Heart left ventricle (tissue), 13 donors: ENCODE data around the gene STN1.

ENCODE experiments used
- POLR2A ChIP-seq, 2 donors: fragments of 450-650 bp; IDR thresholded peaks; one replicate each; pipeline ENCODE4 v1.6.1; 2017; ENCODE audit warnings: antibody characterized with exemption in 2 of 2, mild to moderate bottlenecking in 2 of 2, moderate library complexity in 2 of 2
- TF ChIP-seq, protein P1 (sequence below), 12 donors: fragments of 200-600 bp; sonication (generic) in 4 of 12; IDR thresholded peaks; one replicate each; pipeline versions ENCODE4 v1.5.0 to v1.8.0; 2018 to 2022; ENCODE audit warnings: antibody characterized with exemption in 12 of 12, mild to moderate bottlenecking in 5 of 12
- donor health status: ischemic (EF 13 %, LVEDD 7.1; RV severe dilation, severe dysfunction).
- donor health status: DM: no; HTN: yes; CAD: no.
- donor health status: DM: no; HTN: no; CAD: no.
- donor health status: ischemic (EF 25% LVEDD 6.9; RV normal size, moderate dysfunction).
- donor health status: ischemic (EF 25% LVEDD 5.7; RV mildly dilated, moderate dysfunction).
- donor health status: ischemic (EF 35%, LVEDD 5.7; RV mildly dilated, moderate dysfunction).
- donor health status: nonischemic (EF 11% LVEDD 7.7; RV severe dilation, severe dysfunction).
- donor health status: DM: yes; HTN: yes; CAD: no.
- donor health status: PGD.
- donor health status: ischemic (EF 29% LVEDD 5.4; RV normal size, mild dysfunction).
- donor health status: nonischemic (EF 23%, LVEDD 6.1; RV moderate dilation, normal function).

DNA sequence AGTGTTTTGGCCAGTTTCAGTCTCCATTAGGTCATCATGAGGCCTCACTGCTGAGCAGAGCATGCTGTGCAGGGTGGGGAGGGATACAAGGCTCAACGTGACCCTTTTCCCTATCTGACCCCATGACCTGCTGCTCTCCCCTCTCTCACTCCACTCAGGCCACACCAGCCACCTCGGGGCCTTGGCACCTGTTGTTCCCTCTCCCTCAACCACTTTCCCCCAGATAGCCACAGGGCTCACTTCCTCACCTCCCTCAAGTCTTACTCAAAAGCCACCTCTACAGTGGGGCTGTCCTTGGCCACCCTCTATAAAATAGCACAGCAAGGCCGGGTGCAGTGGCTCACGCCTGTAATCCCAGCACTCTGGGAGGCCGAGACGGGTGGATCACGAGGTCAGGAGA is 76.5 kb downstream of the STN1 start:
- TF ChIP-seq, protein P1, sequence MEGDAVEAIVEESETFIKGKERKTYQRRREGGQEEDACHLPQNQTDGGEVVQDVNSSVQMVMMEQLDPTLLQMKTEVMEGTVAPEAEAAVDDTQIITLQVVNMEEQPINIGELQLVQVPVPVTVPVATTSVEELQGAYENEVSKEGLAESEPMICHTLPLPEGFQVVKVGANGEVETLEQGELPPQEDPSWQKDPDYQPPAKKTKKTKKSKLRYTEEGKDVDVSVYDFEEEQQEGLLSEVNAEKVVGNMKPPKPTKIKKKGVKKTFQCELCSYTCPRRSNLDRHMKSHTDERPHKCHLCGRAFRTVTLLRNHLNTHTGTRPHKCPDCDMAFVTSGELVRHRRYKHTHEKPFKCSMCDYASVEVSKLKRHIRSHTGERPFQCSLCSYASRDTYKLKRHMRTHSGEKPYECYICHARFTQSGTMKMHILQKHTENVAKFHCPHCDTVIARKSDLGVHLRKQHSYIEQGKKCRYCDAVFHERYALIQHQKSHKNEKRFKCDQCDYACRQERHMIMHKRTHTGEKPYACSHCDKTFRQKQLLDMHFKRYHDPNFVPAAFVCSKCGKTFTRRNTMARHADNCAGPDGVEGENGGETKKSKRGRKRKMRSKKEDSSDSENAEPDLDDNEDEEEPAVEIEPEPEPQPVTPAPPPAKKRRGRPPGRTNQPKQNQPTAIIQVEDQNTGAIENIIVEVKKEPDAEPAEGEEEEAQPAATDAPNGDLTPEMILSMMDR (IDR thresholded peaks at IDR 0.05), result no peak
- no peak for TF ChIP-seq POLR2A (IDR thresholded peaks at IDR 0.05)
